ENCODE measurements around the gene SLC2A9. TPM values are rescaled to one million over a fixed set of nuclear protein-coding genes. Genes with fewer than 3 reads are reported as not detected.

The SLC2A9 gene
- total and polyA plus RNA-seq, 2 of the 13 experiments (the other 11 are each of a cell fraction or from before 2014, with no cell fraction given) = 36.2 to 42.3 TPM

GRCh38 chr4:10063544-10064300 lies 42.4 kb upstream of the SLC2A9 start (continued):
- TF ChIP-seq, protein P1, sequence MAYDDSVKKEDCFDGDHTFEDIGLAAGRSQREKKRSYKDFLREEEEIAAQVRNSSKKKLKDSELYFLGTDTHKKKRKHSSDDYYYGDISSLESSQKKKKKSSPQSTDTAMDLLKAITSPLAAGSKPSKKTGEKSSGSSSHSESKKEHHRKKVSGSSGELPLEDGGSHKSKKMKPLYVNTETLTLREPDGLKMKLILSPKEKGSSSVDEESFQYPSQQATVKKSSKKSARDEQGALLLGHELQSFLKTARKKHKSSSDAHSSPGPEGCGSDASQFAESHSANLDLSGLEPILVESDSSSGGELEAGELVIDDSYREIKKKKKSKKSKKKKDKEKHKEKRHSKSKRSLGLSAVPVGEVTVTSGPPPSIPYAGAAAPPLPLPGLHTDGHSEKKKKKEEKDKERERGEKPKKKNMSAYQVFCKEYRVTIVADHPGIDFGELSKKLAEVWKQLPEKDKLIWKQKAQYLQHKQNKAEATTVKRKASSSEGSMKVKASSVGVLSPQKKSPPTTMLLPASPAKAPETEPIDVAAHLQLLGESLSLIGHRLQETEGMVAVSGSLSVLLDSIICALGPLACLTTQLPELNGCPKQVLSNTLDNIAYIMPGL (CRISPR knock-in tag; IDR thresholded peaks at IDR 0.05; ENCODE audit: borderline replicate concordance in 1 of 2, low read depth in 1 of 2) = no peak
- TF ChIP-seq ZNF343 (CRISPR knock-in tag; IDR thresholded peaks at IDR 0.05) (no peak), ZNF512B (CRISPR knock-in tag; IDR thresholded peaks at IDR 0.05; ENCODE audit: borderline replicate concordance) (no peak), RFX5 (IDR thresholded peaks at IDR 0.05; ENCODE audit: low read depth, low read length) (no peak), ZC3H4 (CRISPR knock-in tag; IDR thresholded peaks at IDR 0.05; ENCODE audit: borderline replicate concordance) (no peak), SKI (IDR thresholded peaks at IDR 0.05; ENCODE audit: partially characterized antibody) (no peak), CENPX (CRISPR knock-in tag; IDR thresholded peaks at IDR 0.05) (no peak), BHLHE40 (IDR thresholded peaks at IDR 0.05; ENCODE audit: low read length) (no peak), THAP9 (CRISPR knock-in tag; IDR thresholded peaks at IDR 0.05; ENCODE audit: borderline replicate concordance) (no peak), ZNF317 (CRISPR knock-in tag; IDR thresholded peaks at IDR 0.05) (no peak), RBFOX2 (IDR thresholded peaks at IDR 0.05; ENCODE audit: low read depth, low read length) (no peak), ZNF552 (CRISPR knock-in tag; IDR thresholded peaks at IDR 0.05; ENCODE audit: borderline replicate concordance) (no peak), FOSL1 (CRISPR knock-in tag; IDR thresholded peaks at IDR 0.05; ENCODE audit: borderline replicate concordance) (peak; percentile 57; the same call in 1 of the 2 replicates), ZNF850 (CRISPR knock-in tag; conservative IDR thresholded peaks at IDR 0.05) (no peak), ZNF550 (CRISPR knock-in tag; IDR thresholded peaks at IDR 0.05; ENCODE audit: borderline replicate concordance) (no peak), BORCS8-MEF2B (CRISPR knock-in tag; IDR thresholded peaks at IDR 0.05) (peak; percentile 50; the same call in 1 of the 2 replicates), ZNF7 (CRISPR knock-in tag; IDR thresholded peaks at IDR 0.05) (no peak), FOXK1 (CRISPR knock-in tag; IDR thresholded peaks at IDR 0.05; ENCODE audit: borderline replicate concordance, low read depth) (no peak), RAD21 (CRISPR knock-in tag; IDR thresholded peaks at IDR 0.05) (peak; percentile 97), RCOR2 (CRISPR knock-in tag; IDR thresholded peaks at IDR 0.05) (no peak), ZNF629 (CRISPR knock-in tag; conservative IDR thresholded peaks at IDR 0.05) (no peak)
- TF ChIP-seq, protein P2, sequence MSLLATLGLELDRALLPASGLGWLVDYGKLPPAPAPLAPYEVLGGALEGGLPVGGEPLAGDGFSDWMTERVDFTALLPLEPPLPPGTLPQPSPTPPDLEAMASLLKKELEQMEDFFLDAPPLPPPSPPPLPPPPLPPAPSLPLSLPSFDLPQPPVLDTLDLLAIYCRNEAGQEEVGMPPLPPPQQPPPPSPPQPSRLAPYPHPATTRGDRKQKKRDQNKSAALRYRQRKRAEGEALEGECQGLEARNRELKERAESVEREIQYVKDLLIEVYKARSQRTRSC (CRISPR knock-in tag; IDR thresholded peaks at IDR 0.05; ENCODE audit: low read depth) = no peak

Measured in HepG2 (cell line).